Tibial artery (tissue), 4 donors: Measurements from ENCODE around the gene PODNL1.

Source experiments
- DNase-seq, 2 donors: peaks; one replicate each; pipeline ENCODE4 v3.0.0-alpha.2; 2019
- H3K27ac ChIP-seq, 2 donors: fragments of 200-600 bp; sonication (generic) in 1 of 2; 1 replicate in 1 of 2; 2 replicates in 1 of 2; pipeline ENCODE4 v1.5.1; 2018 to 2019; ENCODE audit warnings: mild to moderate bottlenecking in 1 of 2
- H3K27me3 ChIP-seq, 2 donors: fragments of 200-600 bp; sonication (generic) in 1 of 2; one replicate each; pipeline versions ENCODE4 v1.5.1 to v1.6.0; 2016 to 2019
- H3K36me3 ChIP-seq, 3 donors: fragments of 200-600 bp; sonication (generic) in 2 of 3; one replicate each; pipeline ENCODE4 v1.5.1; 2016 to 2019; ENCODE audit warnings: mild to moderate bottlenecking in 2 of 3
- H3K4me1 ChIP-seq, 4 donors: fragments of 200-600 bp; sonication (generic) in 2 of 4; 1 replicate in 3 of 4; 2 replicates in 1 of 4; pipeline ENCODE4 v1.5.1; 2016 to 2019
- H3K4me3 ChIP-seq, 2 donors: fragments of 200-600 bp; sonication (generic) in 1 of 2; 1 replicate in 1 of 2; 2 replicates in 1 of 2; pipeline ENCODE4 v1.5.1; 2018 to 2019; ENCODE audit warnings: mild to moderate bottlenecking in 2 of 2
- H3K9me3 ChIP-seq, 3 donors: fragments of 200-600 bp; sonication (generic) in 1 of 3; one replicate each; pipeline ENCODE4 v1.5.1; 2016 to 2019
- CTCF ChIP-seq, 2 experiments: fragments of 200-600 bp in 1 of 2; fragments of 450-650 bp in 1 of 2; IDR thresholded peaks; one replicate each; pipeline ENCODE4 v1.5.1; 2017 to 2019; ENCODE audit warnings: antibody characterized with exemption in 2 of 2, mild to moderate bottlenecking in 1 of 2, moderate library complexity in 1 of 2
- intact Hi-C: fragments of 100-400 bp; cut with DNase I; formaldehyde crosslinking; loops from one replicate; pipeline ENCODE4 v1.15.0; 2023; ENCODE audit warnings: low total_unique reads

The PODNL1 gene

GRCh38 chr19:13959141-13959961 lies 21.1 kb upstream of the PODNL1 start:
- TF ChIP-seq CTCF (IDR thresholded peaks at IDR 0.05), result no peak
- Histone ChIP-seq H3K27ac (no peak overlapping the region), H3K36me3 (peaks cover 37 to 100% (median 68%) of the 10 kb centered on the region in 3 donors), H3K4me3 (no peak overlapping the region), H3K9me3 (no peaks in the 10 kb centered on the region), H3K4me1 (no peaks in the 10 kb centered on the region), H3K27me3 (no peaks in the 10 kb centered on the region)
- DNase-seq, result no peak
- intact Hi-C loops, result no loop called here

GRCh38 chr19:13958043-13958442 lies 19.8 kb upstream of the PODNL1 start:
- intact Hi-C loops, result no loop called here
- Histone ChIP-seq H3K27ac (no peak overlapping the region), H3K4me1 (peaks cover 0 to 12% (median 9%) of the 10 kb centered on the region in 4 donors), H3K36me3 (peaks cover 37 to 91% (median 68%) of the 10 kb centered on the region in 3 donors), H3K9me3 (no peaks in the 10 kb centered on the region), H3K27me3 (no peaks in the 10 kb centered on the region), H3K4me3 (no peak overlapping the region)
- no peak for TF ChIP-seq CTCF (IDR thresholded peaks at IDR 0.05)
- no peak for DNase-seq

- DNase-seq, result no peak
- Histone ChIP-seq H3K27ac (no peak overlapping the region), H3K27me3 (no peaks in the 10 kb centered on the region)
Observed at GRCh38 chr19:13957051-13957450, 18.8 kb upstream of the PODNL1 start.

GRCh38 chr19:13956365-13956744 lies 18.1 kb upstream of the PODNL1 start:
- H3K4me3 ChIP-seq, result no peak overlapping the region
- no peak overlapping the region for H3K27ac ChIP-seq
- H3K27me3 ChIP-seq, result no peaks in the 10 kb centered on the region
- TF ChIP-seq CTCF (IDR thresholded peaks at IDR 0.05), result no peak
- H3K9me3 ChIP-seq, result no peaks in the 10 kb centered on the region
- peaks cover 37 to 74% (median 54%) of the 10 kb centered on the region in 3 donors for H3K36me3 ChIP-seq
- H3K4me1 ChIP-seq, result peaks cover 0 to 16% (median 12%) of the 10 kb centered on the region in 4 donors
- no peak for DNase-seq
- intact Hi-C loops, result no loop called here

More at GRCh38 chr19:13957051-13957450, 18.8 kb upstream of the PODNL1 start:
- Histone ChIP-seq H3K9me3 (no peaks in the 10 kb centered on the region), H3K4me1 (peaks cover 0 to 16% (median 11%) of the 10 kb centered on the region in 4 donors), H3K36me3 (peaks cover 37 to 81% (median 61%) of the 10 kb centered on the region in 3 donors), H3K4me3 (no peak overlapping the region)
- intact Hi-C loops, result no loop called here
- TF ChIP-seq CTCF (IDR thresholded peaks at IDR 0.05), result no peak

- no peak overlapping the region for H3K27ac ChIP-seq
- no peak for TF ChIP-seq CTCF (IDR thresholded peaks at IDR 0.05)
- peaks cover 0 to 16% (median 12%) of the 10 kb centered on the region in 4 donors for H3K4me1 ChIP-seq
- no peak overlapping the region for H3K4me3 ChIP-seq
- peaks cover 35 to 69% (median 49%) of the 10 kb centered on the region in 3 donors for H3K36me3 ChIP-seq
- no peaks in the 10 kb centered on the region for H3K9me3 ChIP-seq
- no peak for DNase-seq
- no peaks in the 10 kb centered on the region for H3K27me3 ChIP-seq
- intact Hi-C loops, result no loop called here
Observed at GRCh38 chr19:13955662-13956364, 17.6 kb upstream of the PODNL1 start.
